Upper lobe of left lung (tissue), 4 donors: ENCODE measurements around the gene THRA.

Experiments
- CTCF ChIP-seq, 6 experiments: fragments of 450-650 bp in 4 of 6; fragments of 200-600 bp in 2 of 6; sonication (generic) in 2 of 6; IDR thresholded peaks; one replicate each; pipeline ENCODE4 v1.5.1; 2016 to 2019; ENCODE audit warnings: antibody characterized with exemption in 6 of 6
- EP300 ChIP-seq, 4 donors: sonication (generic); formaldehyde crosslinking; IDR thresholded peaks; one replicate each; pipeline ENCODE4 v1.5.1; 2017; ENCODE audit warnings: antibody characterized with exemption in 4 of 4, control low read depth in 2 of 4
- POLR2A ChIP-seq, 4 donors: fragments of 450-650 bp; IDR thresholded peaks; one replicate each; pipeline ENCODE4 v1.5.1; 2016 to 2017; ENCODE audit warnings: antibody characterized with exemption in 4 of 4, mild to moderate bottlenecking in 2 of 4
- POLR2AphosphoS5 ChIP-seq, 2 donors: sonication (generic); formaldehyde crosslinking; IDR thresholded peaks; one replicate each; pipeline ENCODE4 v1.5.1; 2017; ENCODE audit warnings: antibody characterized with exemption in 2 of 2

GRCh38 chr17:40065769-40066510 is 3.2 kb downstream of the THRA start:
- TF ChIP-seq CTCF (IDR thresholded peaks at IDR 0.05), result no peak
- TF ChIP-seq POLR2A (IDR thresholded peaks at IDR 0.05), result no peak
- no peak for TF ChIP-seq EP300 (IDR thresholded peaks at IDR 0.05)
- no peak for TF ChIP-seq POLR2AphosphoS5 (IDR thresholded peaks at IDR 0.05)
